ENCODE data around the gene SFTPA2. TPM values are rescaled to one million over a fixed set of nuclear protein-coding genes. Genes with fewer than 3 reads are reported as not detected.
"Not testable (repeated sequence)": the region's sequence is repeated elsewhere in the genome, so short reads cannot be mapped to it uniquely, and the experiment has no call there.

SFTPA2 gene
- polyA plus RNA-seq, 2 donors = 0.38 to 1.4 TPM

- Histone ChIP-seq H3K27me3 (ENCODE audit: control insufficient read depth in 1 of 2, insufficient read depth in 2 of 2, low read length in 2 of 2) (no peaks in the 10 kb centered on the region), H3K9me3 (ENCODE audit: control insufficient read depth in 2 of 2, insufficient read depth in 1 of 2, low read depth in 1 of 2, low read length in 1 of 2) (no peaks in the 10 kb centered on the region), H3K4me3 (ENCODE audit: low read depth in 1 of 2, low read length in 2 of 2) (no peak overlapping the region), H3K27ac (ENCODE audit: low read depth in 2 of 2, low read length in 1 of 2) (no peak overlapping the region), H3K36me3 (ENCODE audit: control insufficient read depth in 2 of 2, insufficient read depth in 2 of 2, low read length in 1 of 2) (no peaks in the 10 kb centered on the region), H3K4me1 (ENCODE audit: control insufficient read depth in 2 of 2, insufficient read depth in 2 of 2, low read length in 1 of 2) (no peaks in the 10 kb centered on the region)
These were observed 28.6 kb upstream of the SFTPA2 start for GRCh38 chr10:79588800-79589199.

GRCh38 chr10:79586933-79587332 is 26.7 kb upstream of the SFTPA2 start:
- 39 to 43% methylated on average over 2 of the region's 2 CpGs for WGBS, 2 donors
- no peaks in the 10 kb centered on the region for H3K36me3 ChIP-seq (ENCODE audit: control insufficient read depth in 2 of 2, insufficient read depth in 2 of 2, low read length in 1 of 2)

GRCh38 chr10:79585870-79586527 is 25.8 kb upstream of the SFTPA2 start:
- 86 to 87% methylated on average over 11 of the region's 11 CpGs for WGBS, 2 donors
- Histone ChIP-seq H3K27me3 (ENCODE audit: control insufficient read depth in 1 of 2, insufficient read depth in 2 of 2, low read length in 2 of 2) (no peaks in the 10 kb centered on the region), H3K27ac (ENCODE audit: low read depth in 2 of 2, low read length in 1 of 2) (no peak overlapping the region), H3K36me3 (ENCODE audit: control insufficient read depth in 2 of 2, insufficient read depth in 2 of 2, low read length in 1 of 2) (no peaks in the 10 kb centered on the region), H3K9me3 (ENCODE audit: control insufficient read depth in 2 of 2, insufficient read depth in 1 of 2, low read depth in 1 of 2, low read length in 1 of 2) (no peaks in the 10 kb centered on the region), H3K4me3 (ENCODE audit: low read depth in 1 of 2, low read length in 2 of 2) (no peak overlapping the region), H3K4me1 (ENCODE audit: control insufficient read depth in 2 of 2, insufficient read depth in 2 of 2, low read length in 1 of 2) (no peaks in the 10 kb centered on the region)

More at GRCh38 chr10:79586933-79587332, 26.7 kb upstream of the SFTPA2 start:
- Histone ChIP-seq H3K4me3 (ENCODE audit: low read depth in 1 of 2, low read length in 2 of 2) (no peak overlapping the region), H3K27ac (ENCODE audit: low read depth in 2 of 2, low read length in 1 of 2) (no peak overlapping the region), H3K27me3 (ENCODE audit: control insufficient read depth in 1 of 2, insufficient read depth in 2 of 2, low read length in 2 of 2) (no peaks in the 10 kb centered on the region), H3K4me1 (ENCODE audit: control insufficient read depth in 2 of 2, insufficient read depth in 2 of 2, low read length in 1 of 2) (no peaks in the 10 kb centered on the region), H3K9me3 (ENCODE audit: control insufficient read depth in 2 of 2, insufficient read depth in 1 of 2, low read depth in 1 of 2, low read length in 1 of 2) (no peaks in the 10 kb centered on the region)

GRCh38 chr10:79583488-79584024 is 23.3 kb upstream of the SFTPA2 start:
- H3K4me3 ChIP-seq (ENCODE audit: low read depth in 1 of 2, low read length in 2 of 2) = no peak overlapping the region
- H3K4me1 ChIP-seq (ENCODE audit: control insufficient read depth in 2 of 2, insufficient read depth in 2 of 2, low read length in 1 of 2) = no peaks in the 10 kb centered on the region
- H3K27me3 ChIP-seq (ENCODE audit: control insufficient read depth in 1 of 2, insufficient read depth in 2 of 2, low read length in 2 of 2) = no peaks in the 10 kb centered on the region
- H3K36me3 ChIP-seq (ENCODE audit: control insufficient read depth in 2 of 2, insufficient read depth in 2 of 2, low read length in 1 of 2) = no peaks in the 10 kb centered on the region
- H3K27ac ChIP-seq (ENCODE audit: low read depth in 2 of 2, low read length in 1 of 2) = no peak overlapping the region
- 82 to 89% methylated on average over 7 of the region's 7 CpGs for WGBS, 2 donors
- no peaks in the 10 kb centered on the region for H3K9me3 ChIP-seq (ENCODE audit: control insufficient read depth in 2 of 2, insufficient read depth in 1 of 2, low read depth in 1 of 2, low read length in 1 of 2)

- not testable (repeated sequence) for H3K4me3 ChIP-seq (ENCODE audit: low read depth in 1 of 2, low read length in 2 of 2)
These were observed 22.7 kb upstream of the SFTPA2 start for GRCh38 chr10:79582954-79583353.

GRCh38 chr10:79582096-79582495 is 21.9 kb upstream of the SFTPA2 start:
- H3K27me3 ChIP-seq (ENCODE audit: control insufficient read depth in 1 of 2, insufficient read depth in 2 of 2, low read length in 2 of 2) = no peaks in the 10 kb centered on the region
- no peaks in the 10 kb centered on the region for H3K36me3 ChIP-seq (ENCODE audit: control insufficient read depth in 2 of 2, insufficient read depth in 2 of 2, low read length in 1 of 2)
- no peak overlapping the region for H3K4me3 ChIP-seq (ENCODE audit: low read depth in 1 of 2, low read length in 2 of 2)
- H3K9me3 ChIP-seq (ENCODE audit: control insufficient read depth in 2 of 2, insufficient read depth in 1 of 2, low read depth in 1 of 2, low read length in 1 of 2) = no peaks in the 10 kb centered on the region
- no peaks in the 10 kb centered on the region for H3K4me1 ChIP-seq (ENCODE audit: control insufficient read depth in 2 of 2, insufficient read depth in 2 of 2, low read length in 1 of 2)
- 84% methylated on average over 6 of the region's 6 CpGs for WGBS, 2 donors
- H3K27ac ChIP-seq (ENCODE audit: low read depth in 2 of 2, low read length in 1 of 2) = no peak overlapping the region

More at GRCh38 chr10:79582954-79583353, 22.7 kb upstream of the SFTPA2 start:
- not testable (repeated sequence) for H3K36me3 ChIP-seq (ENCODE audit: control insufficient read depth in 2 of 2, insufficient read depth in 2 of 2, low read length in 1 of 2); H3K27me3 ChIP-seq (ENCODE audit: control insufficient read depth in 1 of 2, insufficient read depth in 2 of 2, low read length in 2 of 2); H3K27ac ChIP-seq (ENCODE audit: low read depth in 2 of 2, low read length in 1 of 2); H3K9me3 ChIP-seq (ENCODE audit: control insufficient read depth in 2 of 2, insufficient read depth in 1 of 2, low read depth in 1 of 2, low read length in 1 of 2); H3K4me1 ChIP-seq (ENCODE audit: control insufficient read depth in 2 of 2, insufficient read depth in 2 of 2, low read length in 1 of 2)
- WGBS, 2 donors = 63 to 64% methylated on average over 3 to 4 of the region's 6 CpGs

- Histone ChIP-seq H3K4me3 (ENCODE audit: low read depth in 1 of 2, low read length in 2 of 2) (no peak overlapping the region), H3K4me1 (ENCODE audit: control insufficient read depth in 2 of 2, insufficient read depth in 2 of 2, low read length in 1 of 2) (no peaks in the 10 kb centered on the region), H3K27ac (ENCODE audit: low read depth in 2 of 2, low read length in 1 of 2) (no peak overlapping the region), H3K27me3 (ENCODE audit: control insufficient read depth in 1 of 2, insufficient read depth in 2 of 2, low read length in 2 of 2) (no peaks in the 10 kb centered on the region), H3K36me3 (ENCODE audit: control insufficient read depth in 2 of 2, insufficient read depth in 2 of 2, low read length in 1 of 2) (no peaks in the 10 kb centered on the region), H3K9me3 (ENCODE audit: control insufficient read depth in 2 of 2, insufficient read depth in 1 of 2, low read depth in 1 of 2, low read length in 1 of 2) (no peaks in the 10 kb centered on the region)
These were observed 20.8 kb upstream of the SFTPA2 start for GRCh38 chr10:79581044-79581443.

- H3K9me3 ChIP-seq (ENCODE audit: control insufficient read depth in 2 of 2, insufficient read depth in 1 of 2, low read depth in 1 of 2, low read length in 1 of 2) = no peaks in the 10 kb centered on the region
- H3K27me3 ChIP-seq (ENCODE audit: control insufficient read depth in 1 of 2, insufficient read depth in 2 of 2, low read length in 2 of 2) = no peaks in the 10 kb centered on the region
- no peak overlapping the region for H3K27ac ChIP-seq (ENCODE audit: low read depth in 2 of 2, low read length in 1 of 2)
- H3K4me1 ChIP-seq (ENCODE audit: control insufficient read depth in 2 of 2, insufficient read depth in 2 of 2, low read length in 1 of 2) = no peaks in the 10 kb centered on the region
- no peaks in the 10 kb centered on the region for H3K36me3 ChIP-seq (ENCODE audit: control insufficient read depth in 2 of 2, insufficient read depth in 2 of 2, low read length in 1 of 2)
- 91 to 92% methylated on average over 2 of the region's 2 CpGs for WGBS, 2 donors
- H3K4me3 ChIP-seq (ENCODE audit: low read depth in 1 of 2, low read length in 2 of 2) = no peak overlapping the region
These were observed 19.2 kb upstream of the SFTPA2 start for GRCh38 chr10:79579361-79579760.

GRCh38 chr10:79570624-79571023 is 10.4 kb upstream of the SFTPA2 start:
- H3K36me3 ChIP-seq (ENCODE audit: control insufficient read depth in 2 of 2, insufficient read depth in 2 of 2, low read length in 1 of 2); H3K27me3 ChIP-seq (ENCODE audit: control insufficient read depth in 1 of 2, insufficient read depth in 2 of 2, low read length in 2 of 2); H3K4me3 ChIP-seq (ENCODE audit: low read depth in 1 of 2, low read length in 2 of 2); H3K9me3 ChIP-seq (ENCODE audit: control insufficient read depth in 2 of 2, insufficient read depth in 1 of 2, low read depth in 1 of 2, low read length in 1 of 2); H3K27ac ChIP-seq (ENCODE audit: low read depth in 2 of 2, low read length in 1 of 2); H3K4me1 ChIP-seq (ENCODE audit: control insufficient read depth in 2 of 2, insufficient read depth in 2 of 2, low read length in 1 of 2): not testable (repeated sequence)
- 77 to 82% methylated on average over 6 of the region's 6 CpGs for WGBS, 2 donors

GRCh38 chr10:79563426-79563825 is 3.2 kb upstream of the SFTPA2 start:
- Histone ChIP-seq H3K4me3 (ENCODE audit: low read depth in 1 of 2, low read length in 2 of 2) (no peak overlapping the region), H3K27me3 (ENCODE audit: control insufficient read depth in 1 of 2, insufficient read depth in 2 of 2, low read length in 2 of 2) (no peaks in the 10 kb centered on the region), H3K9me3 (ENCODE audit: control insufficient read depth in 2 of 2, insufficient read depth in 1 of 2, low read depth in 1 of 2, low read length in 1 of 2) (no peaks in the 10 kb centered on the region), H3K27ac (ENCODE audit: low read depth in 2 of 2, low read length in 1 of 2) (no peak overlapping the region), H3K36me3 (ENCODE audit: control insufficient read depth in 2 of 2, insufficient read depth in 2 of 2, low read length in 1 of 2) (no peaks in the 10 kb centered on the region), H3K4me1 (ENCODE audit: control insufficient read depth in 2 of 2, insufficient read depth in 2 of 2, low read length in 1 of 2) (no peaks in the 10 kb centered on the region)
- WGBS, 2 donors = 70% methylated on average over 4 of the region's 4 CpGs
